Large intestine (tissue), 12 donors: ENCODE measurements around the gene PRAMEF7. TPM values are rescaled to one million over a fixed set of nuclear protein-coding genes. Genes with fewer than 3 reads are reported as not detected.
"Not testable (repeated sequence)": the region's sequence is repeated elsewhere in the genome, so short reads cannot be mapped to it uniquely, and the experiment has no call there.

Experiments used
- DNase-seq, 2 donors: peaks; one replicate each; pipeline versions ENCODE4 v3.0.0 to v3.0.0-alpha.2; 2013
- H3K27ac ChIP-seq: one replicate; pipeline ENCODE4 v1.5.1; 2013; ENCODE audit warnings: low read length
- H3K27me3 ChIP-seq: 2 replicates; pipeline ENCODE4 v1.6.1; 2013; ENCODE audit warnings: low read length; ENCODE audit not compliant: control insufficient read depth, insufficient read depth
- H3K36me3 ChIP-seq: 2 replicates; pipeline ENCODE4 v1.6.1; 2013; ENCODE audit warnings: low read length; ENCODE audit not compliant: control insufficient read depth, insufficient read depth
- H3K4me1 ChIP-seq: one replicate; pipeline ENCODE4 v1.6.1; 2013; ENCODE audit warnings: low read length; ENCODE audit not compliant: control insufficient read depth, insufficient read depth
- H3K4me3 ChIP-seq: one replicate; pipeline ENCODE4 v1.5.1; 2013; ENCODE audit warnings: low read length
- H3K9me3 ChIP-seq: one replicate; pipeline ENCODE4 v1.6.1; 2013; ENCODE audit warnings: mild to moderate bottlenecking, low read depth, low read length, moderate library complexity; ENCODE audit not compliant: control insufficient read depth
- WGBS: methylation state at CpG from one replicate; pipeline ENCODE4 v1.1.5; 2013; ENCODE audit warnings: low lambda C conversion rate; ENCODE audit not compliant: insufficient coverage; 5-methylcytosine and 5-hydroxymethylcytosine counted together
- long read RNA-seq, 11 donors: transcript quantifications; one replicate each; lab custom pipeline, GENCODE V29; 2026
- polyA plus RNA-seq: library from polyadenylated mRNA; unstranded; fragments of 120-200 nt; gene quantifications from one replicate; pipeline ENCODE4 v1.2.1, GENCODE V29; 2013

PRAMEF7 gene
- not detected for polyA plus RNA-seq
- long read RNA-seq, donor 1: 0 reads
- long read RNA-seq, donor 2: 0 reads
- long read RNA-seq, donor 3: 0 reads
- long read RNA-seq, donor 4: 0 reads
- long read RNA-seq, donor 5: 0 reads
- long read RNA-seq, donor 6: 0 reads
- long read RNA-seq, donor 7: 0 reads
- long read RNA-seq, donor 8: 0 reads
- long read RNA-seq, donor 9: 0 reads
- long read RNA-seq, donor 10: 0 reads
- long read RNA-seq, donor 11: 0 reads

- H3K9me3 ChIP-seq, H3K27me3 ChIP-seq, H3K4me1 ChIP-seq, H3K27ac ChIP-seq, H3K36me3 ChIP-seq, H3K4me3 ChIP-seq, DNase-seq: not testable (repeated sequence)
- WGBS: no CpG with 5 or more reads among the region's 1 CpG
Measured at GRCh38 chr1:12916310-12916709, at the start of gene PRAMEF7. PRAMEF7 (plus strand) TSS chr1:12916610; CDS start chr1:12917693, 1,083 bp downstream.

DNA sequence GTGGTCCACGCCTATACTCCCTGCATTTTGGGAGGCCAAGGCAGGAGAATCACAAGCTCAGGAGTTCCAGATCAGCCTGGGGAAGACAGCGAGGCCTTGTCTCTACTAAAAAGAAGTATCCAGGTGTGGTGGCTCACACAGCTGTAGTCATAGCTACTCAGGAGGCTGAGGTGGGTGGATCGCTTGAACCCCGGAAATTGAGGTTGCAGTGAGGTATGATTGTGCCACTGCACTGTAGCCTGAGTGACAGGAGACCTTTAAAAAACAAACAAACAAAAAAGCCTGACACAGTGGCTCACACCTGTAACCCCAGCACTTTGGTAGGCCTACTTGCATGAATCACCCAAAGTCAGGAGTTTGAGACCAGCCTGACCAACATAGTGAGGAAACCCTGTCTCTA is 38.0 kb upstream of the PRAMEF7 start:
- H3K4me3 ChIP-seq, H3K27me3 ChIP-seq, DNase-seq, H3K9me3 ChIP-seq, H3K27ac ChIP-seq, H3K36me3 ChIP-seq, H3K4me1 ChIP-seq: not testable (repeated sequence)
- no CpG with 5 or more reads among the region's 4 CpGs for WGBS

DNA sequence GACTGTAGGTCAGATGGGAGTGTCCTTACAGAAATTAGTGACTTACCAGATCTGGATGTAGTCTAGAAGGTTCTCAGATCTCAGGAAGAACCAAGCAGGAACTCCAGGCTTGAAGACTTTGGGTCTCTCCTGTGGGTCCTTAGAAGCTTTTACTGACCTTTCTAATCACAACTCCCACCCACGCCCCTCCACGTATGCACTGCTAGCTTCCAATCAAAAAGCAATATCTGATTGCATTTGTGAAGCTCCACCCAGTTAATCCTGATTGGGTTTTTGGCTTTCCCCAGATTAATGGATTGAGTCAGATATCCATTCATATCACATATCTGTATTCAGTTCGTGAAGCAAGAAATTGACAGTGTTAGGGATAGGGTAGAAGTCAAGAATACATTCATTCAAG is 30.3 kb upstream of the PRAMEF7 start, which contains the start of gene PRAMEF4:
Gene PRAMEF4 (minus strand): TSS at position 101 of the 400 bp plus-strand sequence. CDS start 2,807 bp downstream, outside the sequence.
- H3K36me3 ChIP-seq, H3K27ac ChIP-seq, H3K4me1 ChIP-seq, H3K27me3 ChIP-seq, DNase-seq, H3K4me3 ChIP-seq, H3K9me3 ChIP-seq: not testable (repeated sequence)
- WGBS: no CpG with 5 or more reads among the region's 3 CpGs

GRCh38 chr1:12898170-12898569 is 18.2 kb upstream of the PRAMEF7 start, which contains the start of gene PRAMEF10:
PRAMEF10 (minus strand) TSS chr1:12898270; CDS start chr1:12895847, 2,423 bp downstream.
- no CpG with 5 or more reads among the region's 1 CpG for WGBS
- H3K4me3 ChIP-seq, H3K27me3 ChIP-seq, DNase-seq, H3K27ac ChIP-seq, H3K36me3 ChIP-seq, H3K9me3 ChIP-seq, H3K4me1 ChIP-seq: not testable (repeated sequence)

DNA sequence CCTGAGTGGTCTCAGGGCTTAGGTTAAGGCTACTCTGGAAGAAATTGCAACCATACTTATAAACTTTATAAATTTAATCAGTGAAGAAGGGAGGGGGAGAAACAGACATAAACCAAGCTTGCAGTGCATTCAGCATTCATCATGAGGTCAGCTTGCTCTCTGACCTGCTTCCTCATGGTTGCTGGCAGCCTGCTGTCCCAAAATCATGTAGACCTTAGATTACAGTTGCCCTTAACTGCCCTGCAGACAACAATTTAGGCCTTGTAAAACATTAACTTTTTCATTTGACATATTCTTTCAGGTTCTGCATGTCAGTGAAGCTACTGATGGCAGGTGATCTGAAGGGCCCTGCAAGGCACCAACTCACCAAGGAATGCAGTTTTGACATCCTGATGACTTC is 17.2 kb upstream of the PRAMEF7 start:
- not testable (repeated sequence) for H3K27me3 ChIP-seq, H3K4me1 ChIP-seq, H3K36me3 ChIP-seq, H3K27ac ChIP-seq, H3K4me3 ChIP-seq, DNase-seq, H3K9me3 ChIP-seq

DNA sequence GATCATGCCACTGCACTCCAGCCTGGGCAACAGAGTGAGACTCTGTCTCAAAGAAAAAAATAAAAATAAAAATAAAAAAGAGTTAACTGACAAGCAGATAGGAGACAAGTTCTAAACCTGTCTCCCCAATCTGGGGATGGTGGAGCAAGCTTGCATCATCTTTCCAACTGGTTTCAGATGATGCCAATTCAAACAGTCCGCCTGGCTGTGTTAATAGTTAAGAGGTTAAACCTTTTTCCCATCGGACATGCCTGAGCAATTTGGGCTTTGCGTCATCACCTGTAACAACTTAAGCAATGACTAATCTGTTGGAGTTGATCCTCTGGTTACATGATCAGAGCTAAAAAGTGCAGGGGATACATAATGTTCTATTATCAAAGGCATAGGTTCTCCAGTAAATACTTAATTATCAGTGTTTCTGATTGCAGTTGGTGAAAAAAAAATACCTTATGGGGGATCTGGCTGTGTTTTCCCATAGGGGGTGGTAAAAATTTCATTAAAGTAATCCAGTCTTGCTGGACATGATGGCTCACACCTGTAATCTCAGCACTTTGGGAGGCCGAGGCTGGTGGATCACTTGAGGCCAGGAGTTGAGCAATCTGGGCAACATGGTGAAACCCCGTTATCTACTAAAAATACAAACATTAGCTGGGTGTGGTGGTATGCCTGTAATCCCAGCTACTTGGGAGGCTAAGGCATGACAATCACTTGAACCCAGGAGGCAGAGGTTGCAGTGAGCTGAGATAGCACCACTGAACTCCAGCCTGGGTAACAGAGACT is 12.4 kb upstream of the PRAMEF7 start:
- not testable (repeated sequence) for H3K4me1 ChIP-seq, DNase-seq, H3K4me3 ChIP-seq, H3K9me3 ChIP-seq, H3K27ac ChIP-seq, H3K36me3 ChIP-seq, H3K27me3 ChIP-seq
- WGBS: no CpG with 5 or more reads among the region's 5 CpGs

GRCh38 chr1:12921749-12922148 is 5.3 kb downstream of the PRAMEF7 start:
- H3K36me3 ChIP-seq, H3K4me3 ChIP-seq, H3K4me1 ChIP-seq, H3K9me3 ChIP-seq, H3K27ac ChIP-seq, DNase-seq, H3K27me3 ChIP-seq: not testable (repeated sequence)
- WGBS: no CpG with 5 or more reads among the region's 2 CpGs

GRCh38 chr1:12924368-12924767 is 8.0 kb downstream of the PRAMEF7 start:
- WGBS: no CpG with 5 or more reads among the region's 5 CpGs
- not testable (repeated sequence) for H3K36me3 ChIP-seq, H3K27ac ChIP-seq, H3K4me3 ChIP-seq, H3K27me3 ChIP-seq, H3K9me3 ChIP-seq, DNase-seq, H3K4me1 ChIP-seq

- not testable (repeated sequence) for H3K9me3 ChIP-seq, H3K27me3 ChIP-seq, H3K27ac ChIP-seq, H3K36me3 ChIP-seq, DNase-seq, H3K4me1 ChIP-seq, H3K4me3 ChIP-seq
- WGBS: no CpG with 5 or more reads among the region's 4 CpGs
Measured at GRCh38 chr1:12947480-12947879, 31.1 kb downstream of the PRAMEF7 start, which contains the start of gene PRAMEF6. PRAMEF6 (minus strand) TSS chr1:12947580; CDS start chr1:12942518, 5,062 bp downstream.
